ENCODE data around the gene CSMD2. TPM values are rescaled to one million over a fixed set of nuclear protein-coding genes. Genes with fewer than 3 reads are reported as not detected.

The CSMD2 gene
- total RNA-seq, 5 donors from 2014 or later (not counting 1 experiment from before 2014, with no cell fraction given) = 0.03 TPM; not detected in 4

GRCh38 chr1:33960188-33960895, 204.7 kb downstream of the CSMD2 start:
- no peak for DNase-seq
- no peaks in the 10 kb centered on the region for H3K36me3 ChIP-seq (ENCODE audit: control insufficient read depth in 2 of 2, extremely low read depth in 1 of 2, insufficient read depth in 1 of 2, low read length in 1 of 2)
- Mint-ChIP-seq H3K4me3 (no peak overlapping the region), H3K27ac (no peak overlapping the region), H3K36me3 (no peaks in the 10 kb centered on the region), H3K4me1 (no peaks in the 10 kb centered on the region), H3K9me3 (no peaks in the 10 kb centered on the region), H3K27me3 (peaks cover 0 to 18% of the 10 kb centered on the region in 2 donors)
- WGBS (ENCODE audit: insufficient coverage) = 83% methylated on average over 7 of the region's 9 CpGs
- H3K4me1 ChIP-seq (ENCODE audit: control insufficient read depth in 1 of 2, extremely low read depth in 1 of 2, insufficient read depth in 2 of 2, low read length in 2 of 2) = no peaks in the 10 kb centered on the region
- H3K27ac ChIP-seq (ENCODE audit: low read length) = no peak overlapping the region
- no peaks in the 10 kb centered on the region for H3K9me3 ChIP-seq
- ATAC-seq (replicated peaks in 1 of 4) = no peak
- H3K27me3 ChIP-seq (replicated peaks in 1 of 2; ENCODE audit: control insufficient read depth in 2 of 2, extremely low read depth in 1 of 2, insufficient read depth in 2 of 2, low read length in 1 of 2) = peaks cover 0 to 7% of the 10 kb centered on the region in 2 experiments
- ChIA-PET POLR2A (no interaction called here), CTCF (no interaction called here)
- no peak overlapping the region for H3K4me3 ChIP-seq (ENCODE audit: control insufficient read depth in 1 of 2, extremely low read depth in 1 of 2, low read length in 1 of 2)

- ATAC-seq (replicated peaks in 1 of 4) (no peak), DNase-seq (no peak)
- no peak overlapping the region for H3K27ac Mint-ChIP-seq
- Histone ChIP-seq H3K36me3 (ENCODE audit: control insufficient read depth in 2 of 2, extremely low read depth in 1 of 2, insufficient read depth in 1 of 2, low read length in 1 of 2) (no peaks in the 10 kb centered on the region), H3K4me1 (ENCODE audit: control insufficient read depth in 1 of 2, extremely low read depth in 1 of 2, insufficient read depth in 2 of 2, low read length in 2 of 2) (no peaks in the 10 kb centered on the region), H3K4me3 (ENCODE audit: control insufficient read depth in 1 of 2, extremely low read depth in 1 of 2, low read length in 1 of 2) (no peak overlapping the region), H3K27ac (ENCODE audit: low read length) (no peak overlapping the region), H3K9me3 (no peaks in the 10 kb centered on the region), H3K27me3 (replicated peaks in 1 of 2; ENCODE audit: control insufficient read depth in 2 of 2, extremely low read depth in 1 of 2, insufficient read depth in 2 of 2, low read length in 1 of 2) (peaks cover 0 to 2% of the 10 kb centered on the region in 2 experiments)
- no peak overlapping the region for H3K4me3 Mint-ChIP-seq
- ChIA-PET CTCF (no interaction called here), POLR2A (no interaction called here)
- no peaks in the 10 kb centered on the region for H3K9me3 Mint-ChIP-seq
- peaks cover 0 to 15% of the 10 kb centered on the region in 2 donors for H3K27me3 Mint-ChIP-seq
- H3K4me1 Mint-ChIP-seq = no peaks in the 10 kb centered on the region
- WGBS (ENCODE audit: insufficient coverage) = 89% methylated on average over 4 of the region's 6 CpGs
- H3K36me3 Mint-ChIP-seq = no peaks in the 10 kb centered on the region
These were observed 207.2 kb downstream of the CSMD2 start for GRCh38 chr1:33957854-33958253.

GRCh38 chr1:33955096-33955495, 209.9 kb downstream of the CSMD2 start:
- no peaks in the 10 kb centered on the region for H3K9me3 ChIP-seq
- Mint-ChIP-seq H3K27me3 (peaks cover 0 to 5% of the 10 kb centered on the region in 2 donors), H3K9me3 (no peaks in the 10 kb centered on the region), H3K4me3 (no peak overlapping the region), H3K36me3 (no peaks in the 10 kb centered on the region), H3K4me1 (no peaks in the 10 kb centered on the region), H3K27ac (no peak overlapping the region)
- POLR2A ChIA-PET = no interaction called here
- ATAC-seq (replicated peaks in 1 of 4) = no peak
- H3K4me3 ChIP-seq (ENCODE audit: control insufficient read depth in 1 of 2, extremely low read depth in 1 of 2, low read length in 1 of 2) = no peak overlapping the region
- WGBS (ENCODE audit: insufficient coverage) = 91% methylated on average over 11 of the region's 14 CpGs
- CTCF ChIA-PET = no interaction called here
- H3K27ac ChIP-seq (ENCODE audit: low read length) = no peak overlapping the region
- no peak for DNase-seq
- no peaks in the 10 kb centered on the region for H3K36me3 ChIP-seq (ENCODE audit: control insufficient read depth in 2 of 2, extremely low read depth in 1 of 2, insufficient read depth in 1 of 2, low read length in 1 of 2)
- no peaks in the 10 kb centered on the region for H3K4me1 ChIP-seq (ENCODE audit: control insufficient read depth in 1 of 2, extremely low read depth in 1 of 2, insufficient read depth in 2 of 2, low read length in 2 of 2)
- H3K27me3 ChIP-seq (replicated peaks in 1 of 2; ENCODE audit: control insufficient read depth in 2 of 2, extremely low read depth in 1 of 2, insufficient read depth in 2 of 2, low read length in 1 of 2) = peaks cover 0 to 2% of the 10 kb centered on the region in 2 experiments

DNA sequence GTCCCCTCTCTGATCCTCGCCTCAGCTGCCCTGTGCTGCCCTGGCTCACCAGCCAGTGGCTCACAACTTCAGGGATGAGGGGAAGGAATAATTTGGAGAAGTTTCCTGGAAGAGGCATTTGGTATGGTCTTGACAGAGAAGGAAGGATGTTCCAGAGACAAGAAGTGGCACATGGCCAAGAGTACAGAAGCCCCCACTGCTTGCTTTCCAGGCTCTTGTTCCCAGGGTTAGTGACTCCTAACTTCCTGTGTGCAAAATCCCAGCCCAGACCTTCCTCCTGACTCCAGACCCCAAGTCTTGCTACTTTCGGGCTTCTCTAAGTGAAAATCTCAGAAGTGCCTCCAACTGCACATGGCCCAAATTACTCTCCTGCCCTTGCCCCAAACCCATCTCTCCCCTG, 215.5 kb downstream of the CSMD2 start:
- ChIA-PET POLR2A (no interaction called here), CTCF (interaction anchor here in 1 of 2 donors (0.7 kb wide), 1 partner anchor 38 kb away, joined by 7 read pairs; no protein-coding TSS in a partner anchor)
- no peak overlapping the region for H3K4me3 Mint-ChIP-seq
- no peaks in the 10 kb centered on the region for H3K4me1 Mint-ChIP-seq
- Histone ChIP-seq H3K27ac (ENCODE audit: low read length) (no peak overlapping the region), H3K4me3 (ENCODE audit: control insufficient read depth in 1 of 2, extremely low read depth in 1 of 2, low read length in 1 of 2) (no peak overlapping the region), H3K9me3 (no peaks in the 10 kb centered on the region), H3K4me1 (ENCODE audit: control insufficient read depth in 1 of 2, extremely low read depth in 1 of 2, insufficient read depth in 2 of 2, low read length in 2 of 2) (no peaks in the 10 kb centered on the region), H3K27me3 (replicated peaks in 1 of 2; ENCODE audit: control insufficient read depth in 2 of 2, extremely low read depth in 1 of 2, insufficient read depth in 2 of 2, low read length in 1 of 2) (peaks cover 0 to 10% of the 10 kb centered on the region in 2 experiments), H3K36me3 (ENCODE audit: control insufficient read depth in 2 of 2, extremely low read depth in 1 of 2, insufficient read depth in 1 of 2, low read length in 1 of 2) (no peaks in the 10 kb centered on the region)
- WGBS (ENCODE audit: insufficient coverage) = 80% methylated on average over 1 of the region's 2 CpGs
- H3K36me3 Mint-ChIP-seq = no peaks in the 10 kb centered on the region
- DNase-seq = no peak
- H3K27ac Mint-ChIP-seq = no peak overlapping the region
- no peaks in the 10 kb centered on the region for H3K27me3 Mint-ChIP-seq
- H3K9me3 Mint-ChIP-seq = no peaks in the 10 kb centered on the region
- ATAC-seq (replicated peaks in 1 of 4) = no peak

GRCh38 chr1:33948291-33948690, 216.7 kb downstream of the CSMD2 start:
- H3K36me3 ChIP-seq (ENCODE audit: control insufficient read depth in 2 of 2, extremely low read depth in 1 of 2, insufficient read depth in 1 of 2, low read length in 1 of 2) = no peaks in the 10 kb centered on the region
- 94% methylated on average over 1 of the region's 3 CpGs for WGBS (ENCODE audit: insufficient coverage)
- ChIA-PET POLR2A (no interaction called here), CTCF (no interaction called here)
- no peaks in the 10 kb centered on the region for H3K4me1 Mint-ChIP-seq
- no peaks in the 10 kb centered on the region for H3K27me3 Mint-ChIP-seq
- no peak for ATAC-seq (replicated peaks in 1 of 4)
- no peaks in the 10 kb centered on the region for H3K36me3 Mint-ChIP-seq
- H3K4me1 ChIP-seq (ENCODE audit: control insufficient read depth in 1 of 2, extremely low read depth in 1 of 2, insufficient read depth in 2 of 2, low read length in 2 of 2) = no peaks in the 10 kb centered on the region
- H3K4me3 Mint-ChIP-seq = no peak overlapping the region
- H3K27ac Mint-ChIP-seq = no peak overlapping the region
- no peaks in the 10 kb centered on the region for H3K9me3 ChIP-seq
- no peak for DNase-seq
- peaks cover 0 to 10% of the 10 kb centered on the region in 2 experiments for H3K27me3 ChIP-seq (replicated peaks in 1 of 2; ENCODE audit: control insufficient read depth in 2 of 2, extremely low read depth in 1 of 2, insufficient read depth in 2 of 2, low read length in 1 of 2)
- H3K4me3 ChIP-seq (ENCODE audit: control insufficient read depth in 1 of 2, extremely low read depth in 1 of 2, low read length in 1 of 2) = no peak overlapping the region
- H3K9me3 Mint-ChIP-seq = no peaks in the 10 kb centered on the region
- no peak overlapping the region for H3K27ac ChIP-seq (ENCODE audit: low read length)

DNA sequence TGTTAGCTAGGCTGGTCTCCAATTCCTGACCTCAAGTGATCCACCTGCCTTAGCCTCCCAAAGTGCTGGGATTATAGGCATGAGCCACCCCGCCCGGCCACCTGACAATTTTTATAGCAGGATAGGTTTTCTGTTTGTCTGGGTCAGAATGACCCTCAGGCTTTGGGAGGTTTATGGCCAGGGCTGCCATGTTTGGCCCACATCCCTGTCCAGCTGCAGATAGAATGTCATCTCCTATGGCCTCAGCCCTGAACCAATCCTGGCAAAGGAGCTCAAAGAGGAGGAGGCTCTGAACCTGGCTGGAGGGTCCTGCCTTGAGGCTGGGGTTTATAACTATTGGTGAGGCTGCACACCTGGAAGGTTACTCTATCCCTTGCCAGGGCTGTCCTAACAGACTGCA, 218.2 kb downstream of the CSMD2 start:
- H3K36me3 ChIP-seq (ENCODE audit: control insufficient read depth in 2 of 2, extremely low read depth in 1 of 2, insufficient read depth in 1 of 2, low read length in 1 of 2) = no peaks in the 10 kb centered on the region
- Mint-ChIP-seq H3K27me3 (no peaks in the 10 kb centered on the region), H3K4me3 (no peak overlapping the region), H3K9me3 (no peaks in the 10 kb centered on the region), H3K4me1 (no peaks in the 10 kb centered on the region), H3K27ac (no peak overlapping the region), H3K36me3 (no peaks in the 10 kb centered on the region)
- H3K9me3 ChIP-seq = no peaks in the 10 kb centered on the region
- no peak overlapping the region for H3K27ac ChIP-seq (ENCODE audit: low read length)
- ChIA-PET POLR2A (no interaction called here), CTCF (no interaction called here)
- H3K4me3 ChIP-seq (ENCODE audit: control insufficient read depth in 1 of 2, extremely low read depth in 1 of 2, low read length in 1 of 2) = no peak overlapping the region
- 100% methylated on average over 1 of the region's 2 CpGs for WGBS (ENCODE audit: insufficient coverage)
- no peak for DNase-seq
- H3K27me3 ChIP-seq (replicated peaks in 1 of 2; ENCODE audit: control insufficient read depth in 2 of 2, extremely low read depth in 1 of 2, insufficient read depth in 2 of 2, low read length in 1 of 2) = peaks cover 0 to 10% of the 10 kb centered on the region in 2 experiments
- no peak for ATAC-seq (replicated peaks in 1 of 4)
- H3K4me1 ChIP-seq (ENCODE audit: control insufficient read depth in 1 of 2, extremely low read depth in 1 of 2, insufficient read depth in 2 of 2, low read length in 2 of 2) = no peaks in the 10 kb centered on the region
